ENCODE measurements around the gene MAST3. TPM values are rescaled to one million over a fixed set of nuclear protein-coding genes. Genes with fewer than 3 reads are reported as not detected.

The MAST3 gene
- total RNA-seq = 5.0 TPM

DNA sequence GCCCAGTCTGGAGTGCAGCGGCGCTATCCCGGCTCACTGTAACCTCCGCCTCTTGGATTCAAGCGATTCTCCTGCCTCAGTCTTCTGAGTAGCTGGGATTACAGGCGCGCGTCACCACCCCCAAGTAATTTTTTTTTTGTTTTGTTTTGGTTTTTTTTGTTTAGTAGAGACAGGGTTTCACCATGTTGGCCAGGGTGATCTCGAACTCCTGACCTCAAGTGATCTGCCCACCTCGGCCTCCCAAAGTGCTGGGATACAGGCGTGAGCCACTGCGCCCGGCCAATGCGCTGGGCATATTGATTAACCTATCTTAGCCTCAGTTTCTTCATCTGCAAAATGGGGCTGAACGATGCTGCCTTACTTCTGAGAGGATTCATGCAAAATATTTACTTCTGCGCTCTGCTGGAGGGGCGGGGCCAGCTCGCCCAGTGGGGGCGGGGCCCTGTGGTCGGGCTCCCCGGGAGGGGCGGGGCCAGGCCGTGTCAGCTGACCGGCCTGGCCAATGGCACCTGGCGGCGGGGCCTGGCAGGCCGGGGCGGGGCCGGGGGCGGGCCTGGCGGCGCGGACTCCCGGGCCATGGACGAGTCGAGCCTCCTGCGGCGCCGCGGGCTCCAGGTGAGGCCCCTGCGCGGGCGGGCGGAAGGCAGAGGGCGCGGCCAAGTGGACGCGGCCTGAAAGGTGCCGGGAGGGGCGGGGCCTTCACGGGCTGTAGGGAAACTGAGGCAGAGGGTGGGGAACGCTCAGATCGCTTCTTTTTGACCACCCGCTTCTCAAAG lies at the start of gene MAST3:
TSS of gene MAST3 (plus strand) at position 562 of the 776 bp plus-strand sequence. CDS start at position 577, 15 bp downstream.
- DNase-seq = peak; percentile 77

DNA sequence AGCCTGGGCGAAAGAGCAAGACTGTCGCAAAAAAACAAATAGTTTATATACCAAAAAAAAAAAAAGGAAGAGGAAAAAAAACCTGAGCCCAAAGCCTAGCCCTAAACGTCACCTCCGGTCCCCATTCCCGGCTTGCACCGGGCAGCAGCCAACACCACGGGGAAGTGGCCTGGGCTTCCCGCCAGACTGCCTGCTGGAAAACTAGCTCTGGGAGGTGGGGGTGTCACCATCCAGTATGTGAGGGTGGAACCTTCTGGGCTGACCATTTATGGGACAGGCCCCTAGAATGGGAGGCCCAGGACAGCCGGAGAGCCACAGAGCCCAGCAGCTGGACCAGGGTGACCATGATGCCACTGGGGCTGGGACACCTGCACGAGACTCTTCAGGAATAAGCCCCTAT lies 48.2 kb upstream of the MAST3 start:
- peak; percentile 38 for DNase-seq

DNA sequence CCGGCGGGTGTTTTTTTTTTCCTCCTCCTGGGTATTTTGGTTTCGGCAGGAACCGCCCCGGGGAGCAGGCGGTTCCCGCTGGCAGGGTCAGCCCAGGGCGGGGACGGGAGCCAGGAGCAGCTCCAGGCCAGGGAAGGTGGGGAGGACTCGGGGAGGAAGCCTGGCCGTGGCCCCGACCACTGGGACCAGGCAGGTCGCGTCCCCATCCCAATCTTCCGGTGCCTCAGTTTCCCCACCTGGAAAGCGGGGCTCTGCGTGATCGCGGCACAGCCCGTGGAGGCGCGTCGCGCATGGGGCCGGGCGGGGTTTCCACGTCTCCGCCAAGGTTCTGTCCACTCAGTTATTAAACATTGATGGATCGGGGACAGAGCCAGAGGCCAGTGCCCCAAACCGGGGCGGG lies 45.7 kb upstream of the MAST3 start:
- no peak for DNase-seq

DNA sequence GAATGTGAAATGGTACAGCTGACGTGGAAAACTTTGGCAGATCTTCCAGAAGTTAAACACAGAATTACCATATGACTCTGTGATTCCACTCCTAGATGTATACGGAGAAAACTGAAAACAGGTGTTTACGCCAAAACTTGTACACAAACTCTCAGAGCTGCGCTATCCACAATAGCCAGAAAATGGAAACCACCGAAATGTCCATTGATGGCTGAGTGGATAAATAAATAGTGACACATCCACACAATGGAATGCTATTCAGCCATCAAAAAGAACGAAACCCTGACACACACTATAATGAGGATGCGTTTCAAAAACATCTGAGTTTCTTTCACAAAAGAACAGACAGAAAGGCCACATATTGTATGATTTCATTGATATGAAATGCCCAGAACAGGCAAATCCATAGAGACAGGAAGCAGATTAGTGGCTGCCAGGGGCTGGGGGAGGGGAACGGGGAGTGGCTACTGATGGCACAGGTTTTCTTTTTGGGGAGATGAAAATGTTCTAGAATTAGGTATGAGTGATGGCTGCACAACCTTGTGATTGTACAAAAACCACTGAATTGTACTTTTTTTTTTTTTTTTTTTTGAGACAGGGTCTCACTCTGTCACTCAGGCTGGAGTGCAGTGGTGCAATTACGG lies 43.9 kb upstream of the MAST3 start:
- no peak for DNase-seq

DNA sequence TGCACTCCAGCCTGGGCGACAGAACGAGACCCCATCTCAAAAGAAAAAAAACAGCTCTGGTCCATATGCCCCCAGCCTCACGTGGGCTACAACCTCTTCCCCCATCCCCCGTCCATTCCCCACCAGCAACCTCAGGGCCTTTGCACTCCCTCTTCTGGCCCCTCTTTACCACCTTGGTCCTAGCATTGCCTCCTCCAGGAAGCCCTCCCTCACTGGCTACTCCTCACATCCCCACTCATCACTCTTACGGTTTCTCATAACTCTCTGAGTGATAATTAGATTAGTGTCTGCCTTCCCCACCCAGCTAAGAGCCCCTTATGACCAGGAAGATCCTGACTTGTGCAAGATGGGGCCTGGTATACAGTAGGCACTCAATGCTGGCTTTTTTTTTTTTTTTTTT lies 41.6 kb upstream of the MAST3 start:
- no peak for DNase-seq

DNA sequence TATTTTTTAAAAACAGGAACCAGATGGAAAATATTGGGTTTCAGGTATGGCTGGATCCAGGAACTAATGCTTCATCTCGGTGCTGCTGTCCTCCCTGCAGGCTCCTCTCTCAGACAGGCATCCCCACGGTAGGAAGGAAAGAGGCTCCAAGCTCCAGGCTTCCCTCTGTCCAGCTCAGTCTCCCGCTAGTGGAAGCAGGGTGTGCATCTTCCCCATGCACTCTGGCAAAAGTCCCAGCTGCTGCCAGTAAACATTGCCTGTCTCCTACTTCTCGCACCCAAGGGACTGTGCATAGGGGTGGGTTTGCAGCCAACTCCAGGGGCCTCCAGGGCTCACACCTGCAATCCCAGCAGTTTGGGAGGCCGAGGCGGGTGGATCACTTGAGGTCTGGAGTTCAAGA lies 40.0 kb upstream of the MAST3 start:
- no peak for DNase-seq

DNA sequence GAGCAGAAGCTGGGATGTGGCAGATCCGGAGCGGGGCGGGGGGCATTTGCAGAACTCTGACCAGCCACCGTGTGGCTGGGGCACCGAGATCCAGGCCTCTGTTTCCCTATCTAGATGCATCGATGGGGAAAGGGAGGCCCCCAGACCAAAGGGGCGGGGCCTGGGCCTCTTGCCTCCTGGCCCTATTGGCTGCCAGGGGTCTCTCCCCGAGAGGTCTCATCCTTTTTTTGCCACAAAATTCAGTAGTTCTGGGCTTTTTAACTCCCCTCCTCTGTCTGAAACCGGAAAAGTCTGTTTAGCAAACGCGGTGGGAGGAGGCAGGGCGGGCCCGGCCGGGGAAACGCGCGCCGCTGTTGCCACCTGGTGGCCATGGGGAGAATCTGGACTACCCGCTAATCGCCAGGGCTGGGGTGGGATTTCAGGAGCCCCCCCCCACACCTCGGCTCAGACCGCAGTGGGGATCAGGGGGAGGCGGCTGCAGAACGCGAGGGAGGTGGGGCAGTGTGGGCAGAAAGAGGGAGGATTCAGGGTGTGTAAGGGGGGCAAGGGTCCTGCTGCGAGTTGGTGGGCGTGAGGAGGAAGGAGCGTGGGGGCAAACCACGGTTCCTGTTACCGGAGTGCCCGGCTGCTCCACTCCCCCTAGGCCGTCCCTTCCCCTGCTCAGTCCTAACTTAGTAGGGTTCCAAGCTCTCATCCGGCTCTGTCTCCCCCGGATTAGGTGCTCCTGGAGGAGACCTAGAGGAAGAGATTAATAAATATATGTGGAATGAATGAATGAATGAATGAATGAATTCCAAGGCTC lies 39.2 kb upstream of the MAST3 start:
- DNase-seq = peak; percentile 64

DNA sequence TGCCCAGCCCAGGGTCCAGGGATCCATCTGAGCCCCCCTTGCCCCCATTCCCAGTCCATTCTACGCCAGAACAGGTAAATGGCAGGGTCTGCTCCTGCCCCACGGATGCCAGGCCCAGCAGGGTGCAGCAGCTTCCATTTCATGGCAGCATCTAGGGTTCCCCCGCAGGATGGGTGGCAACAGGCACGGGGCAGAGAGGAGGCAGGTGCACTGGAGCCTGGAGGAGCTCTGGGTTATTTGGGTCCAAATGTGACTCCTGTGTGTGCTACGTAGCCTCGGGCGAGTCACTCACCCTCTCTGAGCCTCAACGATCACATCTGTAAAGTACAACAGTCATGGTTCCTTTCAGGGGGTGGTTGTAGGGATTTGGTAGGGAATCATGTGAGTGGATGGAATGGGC lies 38.3 kb upstream of the MAST3 start:
- no peak for DNase-seq

DNA sequence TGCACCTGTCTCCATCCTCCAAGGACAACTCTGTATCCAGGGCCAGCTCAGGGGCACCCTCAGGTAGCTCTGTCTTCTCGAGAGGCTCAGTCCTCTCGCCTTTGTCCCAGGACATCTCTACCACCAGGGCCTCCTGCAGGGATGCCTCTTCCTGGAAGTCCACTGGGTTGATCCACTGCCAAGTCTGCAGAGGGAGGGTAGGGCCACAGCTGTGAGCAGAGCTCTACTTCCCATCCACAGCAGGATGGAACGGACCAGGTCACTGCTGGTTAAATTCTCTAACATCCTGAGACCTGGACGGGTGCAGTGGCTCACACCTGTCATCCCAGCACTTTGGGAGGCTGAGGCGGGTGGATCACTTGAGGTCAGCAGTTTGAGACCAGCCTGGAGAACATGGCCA lies 37.7 kb upstream of the MAST3 start:
- DNase-seq = no peak

DNA sequence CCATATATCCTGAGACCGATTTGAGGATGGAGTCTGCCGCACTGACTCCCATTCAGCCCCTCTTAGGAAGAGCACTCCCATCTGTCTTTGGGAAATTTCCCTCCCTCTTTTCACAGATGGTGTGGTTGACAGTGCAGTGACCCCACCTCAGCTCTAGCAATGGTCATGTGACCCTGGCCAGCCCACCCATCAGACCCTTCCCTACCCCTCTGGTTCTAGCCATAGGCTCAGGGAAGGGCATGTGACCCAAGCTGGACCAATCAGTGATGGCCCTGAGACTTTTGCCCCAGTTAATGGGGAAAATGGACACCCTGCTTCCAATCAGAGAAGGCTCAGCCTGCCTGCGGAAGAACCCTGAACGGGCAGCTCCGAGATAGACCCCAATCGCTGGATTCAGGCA lies 37.1 kb upstream of the MAST3 start:
- DNase-seq = no peak

DNA sequence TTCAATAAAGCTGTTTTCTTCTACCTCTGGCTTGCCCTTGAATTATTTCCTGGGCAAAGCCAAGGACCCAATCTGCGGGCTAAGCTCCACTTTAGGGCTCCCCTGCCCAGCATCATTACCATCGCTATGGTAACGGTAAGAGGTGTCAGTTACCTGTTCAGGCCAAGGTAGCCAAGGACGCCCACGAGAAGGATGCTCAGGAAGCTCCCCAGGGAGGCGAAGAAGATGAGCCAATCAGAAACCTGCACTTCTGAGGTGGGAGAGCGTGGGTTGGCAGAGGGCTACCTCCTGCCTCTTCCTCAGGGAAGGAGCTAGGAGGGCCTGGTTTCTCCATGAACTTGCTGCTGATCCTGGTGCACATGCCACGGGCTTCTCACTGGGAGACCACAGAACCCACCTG lies 35.5 kb upstream of the MAST3 start:
- DNase-seq = no peak

DNA sequence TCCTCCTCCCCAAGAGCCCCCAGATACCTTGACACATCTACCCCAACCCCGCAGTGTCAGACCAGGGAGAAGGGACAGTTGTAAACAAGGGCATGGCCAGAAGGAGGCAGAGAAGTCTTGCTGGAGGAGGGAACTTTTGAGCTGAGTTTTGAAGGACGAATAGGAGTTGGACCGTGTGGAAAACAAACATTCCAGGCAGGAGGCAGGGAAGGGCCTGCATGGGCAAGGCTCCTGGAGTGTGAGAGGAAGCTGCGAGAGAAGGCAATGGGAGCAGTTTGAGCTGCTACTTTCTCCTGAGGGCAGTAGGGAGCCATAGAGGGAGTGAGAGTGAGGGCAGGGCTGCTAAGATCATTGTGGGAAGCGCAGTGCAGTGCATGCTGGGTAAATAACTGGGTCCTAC lies 34.1 kb upstream of the MAST3 start:
- no peak for DNase-seq

DNA sequence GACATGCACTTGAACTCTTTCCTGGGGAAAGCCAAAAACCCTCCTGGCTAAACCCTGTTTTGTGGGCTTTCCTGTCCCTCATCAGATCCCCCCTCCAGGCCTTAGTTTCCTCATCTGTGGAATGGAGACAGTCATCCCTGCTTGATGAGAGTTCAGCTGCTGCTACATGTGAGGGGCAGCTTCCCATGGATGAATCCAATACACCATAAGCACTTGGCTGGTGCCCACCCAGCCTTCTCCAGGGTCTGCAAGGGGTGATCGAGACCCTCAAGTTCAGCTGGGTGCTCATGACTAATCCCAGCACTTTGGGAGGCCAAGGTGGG lies 32.4 kb upstream of the MAST3 start:
- no peak for DNase-seq

DNA sequence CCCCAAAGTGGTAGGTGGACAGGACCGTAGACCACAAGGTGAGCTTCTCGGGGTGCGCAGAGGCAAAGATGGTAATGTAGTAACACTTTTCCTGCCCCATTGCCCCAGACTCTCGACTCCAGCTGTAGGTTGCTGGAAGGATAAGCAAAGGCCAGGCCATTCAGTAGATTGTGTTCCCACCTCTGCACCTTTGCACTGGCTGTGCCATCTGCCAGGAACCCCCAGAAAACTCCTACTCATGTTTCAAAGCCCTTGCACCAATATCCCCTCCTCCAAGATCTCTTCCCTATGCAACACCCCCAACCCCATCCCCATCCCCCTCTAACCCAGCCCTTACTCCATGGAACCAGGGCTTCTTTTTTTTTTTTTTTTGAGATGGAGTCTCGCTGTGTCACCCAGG lies 29.2 kb upstream of the MAST3 start:
- no peak for DNase-seq

DNA sequence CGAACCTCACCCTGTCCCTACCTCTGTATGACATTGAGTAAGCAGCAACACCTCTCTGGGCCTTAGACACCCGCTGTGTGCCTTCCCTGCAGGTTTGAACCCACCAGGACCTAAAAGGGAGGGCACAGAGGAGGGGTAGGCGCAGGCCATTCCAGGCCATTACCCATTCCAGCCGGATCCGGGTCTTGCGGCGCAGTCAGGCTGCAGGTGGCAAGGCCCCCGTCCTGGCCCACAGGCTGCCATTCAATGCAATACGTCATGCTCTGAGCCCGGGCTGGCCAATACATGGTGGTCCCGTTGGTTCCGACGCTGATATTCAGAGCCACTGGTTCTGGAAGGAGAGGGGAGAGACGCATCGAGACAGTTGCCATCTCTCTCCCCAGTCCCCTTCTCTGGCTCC lies 28.2 kb upstream of the MAST3 start:
- no peak for DNase-seq

DNA sequence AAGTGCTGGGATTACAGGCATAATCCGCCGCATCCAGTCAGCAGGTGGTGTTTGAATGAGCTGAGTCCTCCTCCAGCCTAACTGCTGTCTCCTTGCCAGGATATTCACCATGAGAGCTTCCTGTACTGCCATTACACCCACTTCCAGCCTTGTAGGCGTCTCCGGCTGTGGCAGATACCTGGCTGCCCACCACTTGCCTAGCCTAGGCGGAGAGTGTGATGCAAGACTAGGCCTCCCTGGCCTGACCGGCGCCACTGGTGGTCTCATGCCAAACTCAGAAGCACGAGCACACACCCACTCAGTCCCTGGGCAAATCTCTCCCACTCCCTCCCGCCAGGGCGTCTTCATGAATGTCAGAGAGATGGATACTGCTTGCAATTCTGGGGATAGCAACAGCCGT lies 27.4 kb upstream of the MAST3 start:
- peak; percentile 76 for DNase-seq

DNA sequence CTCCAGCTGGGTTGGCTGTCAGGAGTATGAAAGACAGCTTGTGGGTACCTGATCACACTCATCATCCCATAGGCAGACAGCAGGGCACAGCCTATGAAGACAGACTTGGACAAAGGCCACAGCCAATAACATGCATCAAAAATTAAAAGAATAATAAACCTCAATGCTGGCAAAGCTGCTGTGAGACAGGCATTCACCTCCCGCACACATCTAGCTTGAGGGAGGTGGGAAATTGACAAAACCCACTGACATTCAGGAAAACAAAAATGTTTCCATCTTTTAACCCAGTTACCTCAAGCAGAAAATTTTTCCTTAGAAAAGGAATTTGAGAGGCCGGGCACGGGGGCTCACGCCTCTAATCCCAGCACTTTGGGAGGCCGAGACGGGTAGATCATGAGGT lies 25.2 kb upstream of the MAST3 start:
- no peak for DNase-seq

DNA sequence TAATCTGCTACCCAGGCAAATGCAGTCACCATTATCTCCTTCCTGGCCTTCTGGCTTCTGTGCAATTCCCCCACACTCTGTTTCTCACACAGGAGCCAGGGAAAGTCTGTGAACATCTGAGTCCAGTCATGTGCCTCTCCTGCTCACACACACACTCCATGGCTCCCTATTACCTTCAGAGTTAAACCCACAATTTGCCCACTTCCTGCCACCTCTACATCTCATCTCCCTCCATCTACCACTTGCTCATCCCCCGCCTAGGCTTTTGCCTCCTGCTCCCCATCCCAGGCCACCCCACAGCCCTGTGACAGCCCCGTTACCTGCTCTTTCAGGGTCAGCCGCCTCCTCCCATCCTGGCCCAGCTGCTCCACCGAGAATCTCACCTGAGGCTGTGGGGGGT lies 24.4 kb upstream of the MAST3 start:
- no peak for DNase-seq

DNA sequence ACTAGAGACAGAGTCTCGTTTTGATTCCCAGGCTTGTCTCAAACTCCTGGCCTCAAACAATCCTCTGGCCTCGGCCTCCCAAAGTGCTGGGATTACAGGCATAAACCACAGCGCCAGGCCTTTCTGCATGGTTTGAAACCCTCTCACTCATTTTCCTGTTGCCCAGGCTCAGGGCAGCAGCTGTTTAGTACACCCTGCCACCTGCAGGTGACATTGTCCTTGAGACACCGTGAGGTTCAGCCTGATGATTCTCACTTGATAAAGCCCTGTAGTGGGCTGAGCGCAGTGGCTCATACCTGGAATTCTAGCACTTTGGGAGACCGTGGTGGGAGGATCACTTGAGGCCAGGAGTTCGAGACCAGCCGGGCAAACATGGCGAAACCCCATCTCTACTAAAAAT lies 23.4 kb upstream of the MAST3 start:
- no peak for DNase-seq

DNA sequence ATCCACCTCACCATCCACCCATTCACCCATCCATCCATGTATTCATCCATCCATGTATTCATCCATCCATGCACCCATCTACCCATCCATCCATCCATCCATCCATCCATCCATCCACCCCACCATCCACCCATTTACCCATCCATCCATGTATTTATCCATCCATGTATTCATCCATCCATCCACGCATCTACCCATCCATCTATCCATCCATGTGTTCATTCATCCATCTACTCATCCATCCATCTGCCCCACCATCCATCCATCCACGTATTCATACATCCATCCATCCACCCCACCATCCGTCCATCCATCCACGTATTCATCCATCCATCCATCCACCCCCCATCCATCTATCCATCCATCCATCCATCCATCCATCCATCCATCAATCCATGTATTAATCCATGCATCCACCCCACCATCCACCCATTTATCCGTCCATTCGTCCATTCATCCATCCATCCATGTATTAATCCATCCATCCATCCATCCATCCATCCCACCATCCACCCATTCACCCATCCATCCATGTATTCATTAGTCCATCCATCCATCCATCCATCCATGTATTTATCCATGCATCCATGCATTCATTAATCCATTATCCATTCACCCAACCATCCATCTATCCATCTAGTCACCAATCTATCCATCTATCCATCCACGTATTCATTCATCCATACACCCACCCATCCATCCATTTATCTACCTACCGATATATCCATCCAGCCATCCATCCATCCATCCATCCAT lies 13.5 kb upstream of the MAST3 start:
- DNase-seq = no peak

DNA sequence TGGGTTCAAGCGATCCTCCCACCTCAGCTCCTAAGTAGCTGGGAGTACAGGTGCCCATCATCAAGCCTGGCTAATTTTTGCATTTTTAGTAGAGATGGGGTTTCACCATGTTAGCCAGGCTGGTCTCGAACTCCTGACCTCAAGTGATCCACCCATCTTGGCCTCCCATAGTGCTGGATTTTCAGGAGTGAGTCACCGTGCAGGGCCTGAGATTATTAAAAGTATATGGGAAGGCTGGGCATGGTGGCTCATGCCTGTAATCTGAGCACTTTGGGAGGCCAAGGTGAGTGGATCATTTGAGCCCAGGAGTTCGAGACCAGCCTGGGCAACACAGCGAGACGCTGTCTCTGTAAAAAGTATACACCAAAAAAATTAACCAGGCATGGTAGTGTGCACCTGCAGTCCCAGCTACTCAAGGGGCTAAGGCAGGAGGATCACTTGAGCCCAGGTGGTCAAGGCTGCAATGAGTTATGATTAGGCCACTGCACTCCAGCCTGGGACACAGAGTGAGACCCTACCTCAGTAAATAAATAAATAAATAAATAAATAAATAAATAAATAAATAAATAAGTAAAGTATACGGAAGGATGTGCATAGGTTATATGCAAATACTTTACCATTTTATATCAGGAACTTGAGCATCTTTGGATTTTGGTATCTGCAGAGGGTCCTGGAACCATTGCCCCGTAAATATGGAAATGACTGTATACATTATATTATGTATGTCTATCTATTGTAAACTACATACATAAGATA lies 11.7 kb upstream of the MAST3 start:
- DNase-seq = no peak

DNA sequence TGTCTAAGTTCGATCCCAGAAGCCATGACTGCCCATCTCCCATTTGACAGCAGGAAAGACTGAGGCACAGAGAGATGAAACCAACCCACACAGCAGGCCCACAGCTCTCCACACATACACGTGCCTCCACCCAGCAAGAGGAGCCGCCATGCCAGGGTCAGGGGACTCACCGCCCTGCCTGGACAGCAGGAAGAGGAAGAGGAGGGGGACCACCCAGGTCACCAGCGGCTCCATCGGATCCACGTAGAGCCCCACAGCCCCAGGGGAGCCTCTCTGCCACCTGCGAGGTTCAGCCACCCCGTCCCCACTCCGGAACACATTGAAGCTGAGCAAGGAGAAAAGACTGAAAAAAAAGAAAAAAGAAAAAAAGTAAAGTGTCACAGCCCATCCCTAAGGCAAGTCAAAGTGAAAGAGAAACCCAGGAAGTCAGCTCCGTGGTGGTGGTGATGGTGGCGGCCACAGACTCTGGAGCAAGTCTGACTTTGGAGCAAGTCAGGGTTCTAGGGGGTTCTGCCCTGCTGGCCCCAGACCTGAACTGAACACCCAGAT lies 10.9 kb upstream of the MAST3 start, which contains the start of gene IL12RB1:
TSS of gene IL12RB1 (minus strand) at position 345 of the 549 bp plus-strand sequence. CDS start at position 234, 111 bp downstream.
- DNase-seq = no peak
